ENCODE data around the gene PTPRJ.

GRCh38 chr11:48138222-48138621, 157.9 kb downstream of the PTPRJ start:
- TF ChIP-seq, protein P1, sequence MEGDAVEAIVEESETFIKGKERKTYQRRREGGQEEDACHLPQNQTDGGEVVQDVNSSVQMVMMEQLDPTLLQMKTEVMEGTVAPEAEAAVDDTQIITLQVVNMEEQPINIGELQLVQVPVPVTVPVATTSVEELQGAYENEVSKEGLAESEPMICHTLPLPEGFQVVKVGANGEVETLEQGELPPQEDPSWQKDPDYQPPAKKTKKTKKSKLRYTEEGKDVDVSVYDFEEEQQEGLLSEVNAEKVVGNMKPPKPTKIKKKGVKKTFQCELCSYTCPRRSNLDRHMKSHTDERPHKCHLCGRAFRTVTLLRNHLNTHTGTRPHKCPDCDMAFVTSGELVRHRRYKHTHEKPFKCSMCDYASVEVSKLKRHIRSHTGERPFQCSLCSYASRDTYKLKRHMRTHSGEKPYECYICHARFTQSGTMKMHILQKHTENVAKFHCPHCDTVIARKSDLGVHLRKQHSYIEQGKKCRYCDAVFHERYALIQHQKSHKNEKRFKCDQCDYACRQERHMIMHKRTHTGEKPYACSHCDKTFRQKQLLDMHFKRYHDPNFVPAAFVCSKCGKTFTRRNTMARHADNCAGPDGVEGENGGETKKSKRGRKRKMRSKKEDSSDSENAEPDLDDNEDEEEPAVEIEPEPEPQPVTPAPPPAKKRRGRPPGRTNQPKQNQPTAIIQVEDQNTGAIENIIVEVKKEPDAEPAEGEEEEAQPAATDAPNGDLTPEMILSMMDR (conservative IDR thresholded peaks at IDR 0.05; ENCODE audit: low read depth, low read length), result no peak
- no peak for TF ChIP-seq EZH2 (IDR thresholded peaks at IDR 0.05; ENCODE audit: borderline replicate concordance, low read depth, low read length, poor library complexity, severe bottlenecking)

Measured in A673 (cell line).